HG03139 (cell line): ENCODE results near the gene DGKG.

Experiments
- ATAC-seq: cut with Tn5 transposase; IDR thresholded peaks from one replicate; pipeline ENCODE4 v1.9.1; 2021; ENCODE audit not compliant: unreplicated experiment

Gene DGKG

GRCh38 chr3:186216900-186217819 lies 144.9 kb downstream of the DGKG start:
- ATAC-seq, result no peak

- no peak for ATAC-seq
Measured at GRCh38 chr3:186214670-186215069, 147.4 kb downstream of the DGKG start.

GRCh38 chr3:186213946-186214345 lies 148.1 kb downstream of the DGKG start:
- ATAC-seq, result no peak

- ATAC-seq, result no peak
Measured at GRCh38 chr3:186212611-186213010, 149.4 kb downstream of the DGKG start.

GRCh38 chr3:186210852-186211500 lies 151.1 kb downstream of the DGKG start:
- ATAC-seq, result no peak

- peak; percentile 47 for ATAC-seq
Measured at GRCh38 chr3:186209810-186210752, 152.0 kb downstream of the DGKG start.

- no peak for ATAC-seq
Measured at GRCh38 chr3:186208296-186208989, 153.6 kb downstream of the DGKG start.

- no peak for ATAC-seq
Measured at GRCh38 chr3:186207515-186207914, 154.5 kb downstream of the DGKG start.

GRCh38 chr3:186200726-186201125 lies 161.3 kb downstream of the DGKG start:
- ATAC-seq, result no peak

- no peak for ATAC-seq
Measured at GRCh38 chr3:186198442-186198841, 163.6 kb downstream of the DGKG start.

GRCh38 chr3:186194451-186194811 lies 167.6 kb downstream of the DGKG start:
- no peak for ATAC-seq

- no peak for ATAC-seq
Measured at GRCh38 chr3:186193534-186194450, 168.2 kb downstream of the DGKG start.

- ATAC-seq, result no peak
Measured at GRCh38 chr3:186192823-186193222, 169.2 kb downstream of the DGKG start.

GRCh38 chr3:186189492-186189891 lies 172.5 kb downstream of the DGKG start:
- no peak for ATAC-seq

- no peak for ATAC-seq
Measured at GRCh38 chr3:186187401-186188275, 174.4 kb downstream of the DGKG start.

- ATAC-seq, result no peak
Measured at GRCh38 chr3:186185194-186185787, 176.7 kb downstream of the DGKG start.

- no peak for ATAC-seq
Measured at GRCh38 chr3:186184021-186184420, 178.0 kb downstream of the DGKG start.

GRCh38 chr3:186182850-186183249 lies 179.2 kb downstream of the DGKG start:
- ATAC-seq, result no peak
